ENCODE measurements around the gene CCL21.

- TF ChIP-seq POLR2AphosphoS5 (IDR thresholded peaks at IDR 0.05) (no peak), CTCF (IDR thresholded peaks at IDR 0.05) (no peak)
These were observed 32.8 kb upstream of the CCL21 start for GRCh38 chr9:34742710-34743109.

Measured in prostate gland (tissue), 2 donors.